Spleen (tissue), 11 donors: Measurements from ENCODE around the gene MUC3A. TPM values are rescaled to one million over a fixed set of nuclear protein-coding genes. Genes with fewer than 3 reads are reported as not detected.

Source experiments
- DNase-seq: peaks from one replicate; pipeline ENCODE4 v3.0.0-alpha.2; 2020
- H3K27ac ChIP-seq, 8 donors: fragments of 200-600 bp; sonication (generic) in 7 of 8; 1 replicate in 4 of 8; 2 replicates in 4 of 8; pipeline versions ENCODE4 v1.5.0 to v1.8.0; 2016 to 2021; ENCODE audit warnings: inconsistent platforms in 4 of 8, mild to moderate bottlenecking in 4 of 8, moderate library complexity in 1 of 8
- H3K27me3 ChIP-seq, 7 donors: fragments of 200-600 bp; sonication (generic) in 6 of 7; replicated peaks in 1 of 7; 1 replicate in 4 of 7; 2 replicates in 3 of 7; pipeline versions ENCODE4 v1.5.0 to v1.8.0; 2016 to 2021; ENCODE audit warnings: inconsistent platforms in 3 of 7, mild to moderate bottlenecking in 1 of 7
- H3K36me3 ChIP-seq, 6 donors: fragments of 200-600 bp; sonication (generic) in 5 of 6; 1 replicate in 4 of 6; 2 replicates in 2 of 6; pipeline versions ENCODE4 v1.5.0 to v1.8.0; 2016 to 2021; ENCODE audit warnings: inconsistent platforms in 2 of 6
- H3K4me1 ChIP-seq, 6 donors: fragments of 200-600 bp; sonication (generic) in 5 of 6; 1 replicate in 3 of 6; 2 replicates in 3 of 6; pipeline versions ENCODE4 v1.5.0 to v1.8.0; 2016 to 2021; ENCODE audit warnings: inconsistent platforms in 3 of 6
- H3K4me3 ChIP-seq, 8 donors: fragments of 200-600 bp; sonication (generic) in 7 of 8; 1 replicate in 4 of 8; 2 replicates in 4 of 8; pipeline versions ENCODE4 v1.5.0 to v1.8.0; 2016 to 2021; ENCODE audit warnings: inconsistent platforms in 4 of 8, mild to moderate bottlenecking in 4 of 8, moderate library complexity in 2 of 8
- H3K9me3 ChIP-seq, 8 donors: fragments of 200-600 bp; sonication (generic) in 7 of 8; 1 replicate in 4 of 8; 2 replicates in 4 of 8; pipeline versions ENCODE4 v1.5.0 to v1.8.0; 2016 to 2021; ENCODE audit warnings: inconsistent platforms in 4 of 8
- POLR2A ChIP-seq, 3 donors: fragments of 450-650 bp; IDR thresholded peaks; one replicate each; pipeline ENCODE4 v1.5.1; 2017; ENCODE audit warnings: antibody characterized with exemption in 3 of 3, mild to moderate bottlenecking in 1 of 3
- POLR2AphosphoS5 ChIP-seq, 3 donors: sonication (generic); formaldehyde crosslinking; IDR thresholded peaks; one replicate each; pipeline ENCODE4 v1.5.1; 2017; ENCODE audit warnings: antibody characterized with exemption in 3 of 3
- WGBS, 5 donors: extraction: QIAGEN DNeasy Blood & Tissue Kit in 3 of 5; methylation state at CpG; one replicate each; pipeline versions ENCODE4 v1.1.5 to v1.1.7; 2013 to 2018; 5-methylcytosine and 5-hydroxymethylcytosine counted together
- intact Hi-C: fragments of 100-400 bp; cut with DNase I; formaldehyde crosslinking; loops from one replicate; pipeline ENCODE4 v1.15.0; 2023; ENCODE audit warnings: low total_unique reads
- polyA plus RNA-seq, 3 donors: library from polyadenylated mRNA; stranded (reverse); fragments of 200-250 nt; gene quantifications; one replicate each; pipeline ENCODE4 v1.2.1, GENCODE V29; 2013
- total RNA-seq, 7 donors: library from RNA; depleted of rRNA in 3 of 7; stranded (reverse); fragments of >200 nt in 3 of 7; fragmentation: NEBNext Ultra II Directional in 4 of 7; extraction: Animal tissue kit (Norgen Biotek cat#: 25700) in 4 of 7; gene quantifications; one replicate each; pipeline versions ENCODE4 v1.1.0 to v1.2.1, GENCODE V29; 2016 to 2021
- TF ChIP-seq, protein P1 (sequence below), 11 experiments: fragments of 200-600 bp in 7 of 11; fragments of 450-650 bp in 4 of 11; sonication (generic) in 4 of 11; IDR thresholded peaks in 8 of 11; conservative IDR thresholded peaks in 3 of 11; 1 replicate in 7 of 11; 2 replicates in 4 of 11; pipeline versions ENCODE4 v1.4.0 to v1.8.0; 2016 to 2021; ENCODE audit warnings: antibody characterized with exemption in 11 of 11, inconsistent platforms in 4 of 11, mild to moderate bottlenecking in 1 of 11
- donor health status: healthy with polysubstance abuse.
- donor health status: DM: no; HTN: no; CAD: no; lungs with moderate emphysema.
- donor health status: DM: no; HTN: no; CAD: no.
- donor health status: Bipolar disorder and iron deficiency.
- donor health status: healthy.
- donor health status: DM: no; HTN: no; CAD: no.
- donor health status: DM: yes; HTN: yes; CAD: no.

MUC3A gene
- total and polyA plus RNA-seq, 10 donors = 0.07 to 0.73 (median 0.28) TPM

- H3K4me3 ChIP-seq = no peak overlapping the region
- no peak for DNase-seq
- H3K36me3 ChIP-seq = no peaks in the 10 kb centered on the region
- no peaks in the 10 kb centered on the region for H3K9me3 ChIP-seq
- TF ChIP-seq POLR2A (IDR thresholded peaks at IDR 0.05) = no peak
- TF ChIP-seq, protein P1, sequence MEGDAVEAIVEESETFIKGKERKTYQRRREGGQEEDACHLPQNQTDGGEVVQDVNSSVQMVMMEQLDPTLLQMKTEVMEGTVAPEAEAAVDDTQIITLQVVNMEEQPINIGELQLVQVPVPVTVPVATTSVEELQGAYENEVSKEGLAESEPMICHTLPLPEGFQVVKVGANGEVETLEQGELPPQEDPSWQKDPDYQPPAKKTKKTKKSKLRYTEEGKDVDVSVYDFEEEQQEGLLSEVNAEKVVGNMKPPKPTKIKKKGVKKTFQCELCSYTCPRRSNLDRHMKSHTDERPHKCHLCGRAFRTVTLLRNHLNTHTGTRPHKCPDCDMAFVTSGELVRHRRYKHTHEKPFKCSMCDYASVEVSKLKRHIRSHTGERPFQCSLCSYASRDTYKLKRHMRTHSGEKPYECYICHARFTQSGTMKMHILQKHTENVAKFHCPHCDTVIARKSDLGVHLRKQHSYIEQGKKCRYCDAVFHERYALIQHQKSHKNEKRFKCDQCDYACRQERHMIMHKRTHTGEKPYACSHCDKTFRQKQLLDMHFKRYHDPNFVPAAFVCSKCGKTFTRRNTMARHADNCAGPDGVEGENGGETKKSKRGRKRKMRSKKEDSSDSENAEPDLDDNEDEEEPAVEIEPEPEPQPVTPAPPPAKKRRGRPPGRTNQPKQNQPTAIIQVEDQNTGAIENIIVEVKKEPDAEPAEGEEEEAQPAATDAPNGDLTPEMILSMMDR (IDR thresholded peaks at IDR 0.05 in 8 of 11, conservative IDR thresholded peaks at IDR 0.05 in 3 of 11) = no peak
- TF ChIP-seq POLR2AphosphoS5 (IDR thresholded peaks at IDR 0.05) = no peak
- peaks cover 19 to 93% (median 58%) of the 10 kb centered on the region in 7 donors for H3K27me3 ChIP-seq
- H3K4me1 ChIP-seq = peaks cover 14 to 24% (median 18%) of the 10 kb centered on the region in 6 donors
- H3K27ac ChIP-seq = no peak overlapping the region
- WGBS, 5 donors = 75 to 79% (median 78%) methylated on average over 12 of the region's 12 CpGs
- intact Hi-C loops = no loop called here
Measured at GRCh38 chr7:100963386-100963785, 14.1 kb downstream of the MUC3A start.

DNA sequence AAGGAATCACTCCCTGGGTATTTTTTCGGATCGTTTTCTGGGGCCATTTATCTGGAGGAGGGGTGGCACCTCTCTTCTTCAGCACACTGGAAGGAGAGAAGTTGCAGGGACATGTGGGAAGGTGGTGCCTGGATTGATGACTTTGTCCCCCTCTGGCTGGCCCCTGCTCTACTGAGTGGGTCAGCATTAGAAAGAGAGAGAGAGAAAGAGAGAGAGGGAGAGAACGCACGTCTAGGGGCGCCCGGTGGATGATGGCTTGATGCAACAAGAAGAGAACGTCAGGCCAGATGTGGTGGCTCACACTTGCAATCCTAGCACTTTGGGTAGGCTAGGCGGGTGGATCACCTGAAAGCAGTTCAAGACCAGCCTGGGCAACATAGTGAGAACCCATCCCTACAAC, 14.5 kb downstream of the MUC3A start:
- Histone ChIP-seq H3K27ac (no peak overlapping the region), H3K9me3 (no peaks in the 10 kb centered on the region), H3K36me3 (no peaks in the 10 kb centered on the region), H3K4me3 (no peak overlapping the region), H3K4me1 (peaks cover 14 to 24% (median 18%) of the 10 kb centered on the region in 6 donors), H3K27me3 (peaks cover 19 to 96% (median 58%) of the 10 kb centered on the region in 7 donors)
- intact Hi-C loops = no loop called here
- DNase-seq = no peak
- 75 to 81% (median 78%) methylated on average over 8 of the region's 8 CpGs for WGBS, 5 donors
- TF ChIP-seq, protein P1 (IDR thresholded peaks at IDR 0.05 in 8 of 11, conservative IDR thresholded peaks at IDR 0.05 in 3 of 11) = no peak
- TF ChIP-seq POLR2A (IDR thresholded peaks at IDR 0.05) (no peak), POLR2AphosphoS5 (IDR thresholded peaks at IDR 0.05) (no peak)

DNA sequence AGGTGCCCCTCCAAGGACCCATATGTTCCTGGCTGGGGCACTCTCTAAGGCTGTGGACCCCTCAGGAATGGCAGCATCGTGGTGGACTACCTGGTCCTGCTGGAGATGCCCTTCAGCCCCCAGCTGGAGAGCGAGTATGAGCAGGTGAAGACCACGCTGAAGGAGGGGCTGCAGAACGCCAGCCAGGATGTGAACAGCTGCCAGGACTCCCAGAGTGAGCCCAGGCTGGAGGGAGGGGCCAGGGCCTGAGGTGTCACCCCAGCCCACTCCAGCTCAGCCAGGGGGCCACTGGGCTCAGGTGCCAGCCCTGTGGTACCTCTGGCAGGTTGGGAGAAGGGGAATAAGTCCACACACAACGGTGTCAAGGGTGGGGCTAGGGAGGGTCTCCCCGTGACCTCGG, 15.3 kb downstream of the MUC3A start:
- Histone ChIP-seq H3K4me1 (peaks cover 14 to 24% (median 18%) of the 10 kb centered on the region in 6 donors), H3K4me3 (no peak overlapping the region), H3K9me3 (no peaks in the 10 kb centered on the region), H3K27me3 (peaks cover 19 to 96% (median 60%) of the 10 kb centered on the region in 7 donors), H3K36me3 (no peaks in the 10 kb centered on the region), H3K27ac (no peak overlapping the region)
- TF ChIP-seq POLR2A (IDR thresholded peaks at IDR 0.05) (no peak), POLR2AphosphoS5 (IDR thresholded peaks at IDR 0.05) (no peak)
- TF ChIP-seq, protein P1 (IDR thresholded peaks at IDR 0.05 in 8 of 11, conservative IDR thresholded peaks at IDR 0.05 in 3 of 11) = no peak
- no peak for DNase-seq
- intact Hi-C loops = no loop called here
- 35 to 54% (median 47%) methylated on average over 6 to 7 of the region's 7 CpGs for WGBS, 5 donors

DNA sequence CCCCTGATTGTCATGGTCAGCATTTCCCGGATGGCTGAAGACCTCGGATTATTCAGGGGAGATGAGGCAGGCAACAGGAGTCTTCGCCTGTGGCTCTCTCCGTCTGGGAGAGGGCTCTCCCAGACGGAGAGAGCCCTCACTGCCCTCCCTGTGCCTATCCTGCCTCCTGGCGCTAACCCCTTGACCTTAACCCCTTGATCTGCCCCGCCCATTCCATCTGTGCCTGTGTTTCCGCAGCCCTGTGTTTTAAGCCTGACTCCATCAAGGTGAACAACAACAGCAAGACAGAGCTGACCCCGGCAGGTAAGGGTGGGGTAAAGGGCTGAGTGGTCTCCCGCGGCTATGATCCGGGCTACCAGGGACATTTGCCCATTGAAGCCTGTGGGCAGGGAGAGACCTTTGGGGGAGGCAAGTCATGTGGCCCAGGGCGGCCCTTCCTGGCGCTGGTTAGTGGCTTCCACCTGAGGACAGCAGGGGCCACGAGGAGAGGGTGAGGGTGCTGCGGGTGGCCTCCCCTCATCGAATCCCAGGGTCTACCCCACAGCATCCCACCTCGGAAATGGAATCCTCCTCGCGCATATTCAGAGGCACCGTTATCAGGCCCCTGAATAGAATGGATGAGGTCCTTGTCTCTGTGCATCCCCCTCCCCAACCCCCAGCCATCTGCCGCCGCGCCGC, 15.8 kb downstream of the MUC3A start:
- no peak for DNase-seq
- no peaks in the 10 kb centered on the region for H3K36me3 ChIP-seq
- H3K4me3 ChIP-seq = peak overlapping the region in 7 of 8 donors; percentile 26 to 64 (median 37)
- no peaks in the 10 kb centered on the region for H3K9me3 ChIP-seq
- peaks cover 19 to 96% (median 59%) of the 10 kb centered on the region in 7 donors for H3K27me3 ChIP-seq
- no peak overlapping the region for H3K27ac ChIP-seq
- H3K4me1 ChIP-seq = peaks cover 14 to 24% (median 18%) of the 10 kb centered on the region in 6 donors
- TF ChIP-seq, protein P1 (IDR thresholded peaks at IDR 0.05 in 8 of 11, conservative IDR thresholded peaks at IDR 0.05 in 3 of 11) = peak in 1 of 11 experiments; percentile 1
- TF ChIP-seq POLR2A (IDR thresholded peaks at IDR 0.05) = no peak
- intact Hi-C loops = no loop called here
- WGBS, 5 donors = 20 to 27% (median 24%) methylated on average over 23 to 25 of the region's 25 CpGs
